Smooth muscle cell (in vitro differentiated cells): ENCODE results near the gene CASZ1. TPM values are rescaled to one million over a fixed set of nuclear protein-coding genes. Genes with fewer than 3 reads are reported as not detected.

Experiments used
- DNase-seq: peaks from one replicate; lab custom pipeline; 2025; ENCODE audit not compliant: unreplicated experiment; lab: John Stamatoyannopoulos, UW
- H2AFZ ChIP-seq: fragments of 200-600 bp; sonication (generic); 2 replicates; pipeline ENCODE4 v1.6.0; 2016; ENCODE audit warnings: antibody characterized with exemption, low read depth, mild to moderate bottlenecking
- H3F3A ChIP-seq: fragments of 200-600 bp; sonication (generic); 2 replicates; pipeline ENCODE4 v1.6.0; 2017; ENCODE audit warnings: antibody characterized with exemption, low read depth
- H3K27ac ChIP-seq: fragments of 200-600 bp; sonication (generic); 2 replicates; pipeline ENCODE4 v1.5.1; 2016; ENCODE audit warnings: low read depth, mild to moderate bottlenecking
- H3K27me3 ChIP-seq: fragments of 200-600 bp; sonication (generic); 2 replicates; pipeline ENCODE4 v1.6.1; 2016; ENCODE audit warnings: low read depth, mild to moderate bottlenecking
- H3K36me3 ChIP-seq: fragments of 200-600 bp; sonication (generic); 2 replicates; pipeline ENCODE4 v1.5.1; 2016; ENCODE audit warnings: low read depth
- H3K4me1 ChIP-seq: fragments of 200-600 bp; sonication (generic); 2 replicates; pipeline ENCODE4 v1.5.1; 2016; ENCODE audit warnings: low read depth
- H3K4me2 ChIP-seq: fragments of 200-600 bp; sonication (generic); 2 replicates; pipeline ENCODE4 v1.6.0; 2016; ENCODE audit warnings: mild to moderate bottlenecking
- H3K4me3 ChIP-seq: fragments of 200-600 bp; sonication (generic); 2 replicates; pipeline ENCODE4 v1.5.1; 2016; ENCODE audit warnings: mild to moderate bottlenecking
- H3K79me2 ChIP-seq: fragments of 200-600 bp; sonication (generic); 2 replicates; pipeline ENCODE4 v1.6.0; 2016; ENCODE audit warnings: low read depth, mild to moderate bottlenecking
- H3K9ac ChIP-seq: fragments of 200-600 bp; sonication (generic); 2 replicates; pipeline ENCODE4 v1.6.0; 2016; ENCODE audit warnings: low read depth
- H3K9me3 ChIP-seq: fragments of 200-600 bp; sonication (generic); replicated peaks from 2 replicates; pipeline ENCODE4 v1.5.1; 2016; ENCODE audit warnings: low read depth
- H4K20me1 ChIP-seq: fragments of 200-600 bp; sonication (generic); 2 replicates; pipeline ENCODE4 v1.6.0; 2016; ENCODE audit warnings: low read depth
- WGBS: methylation state at CpG from one replicate; pipeline ENCODE4 v1.1.7; 2016; ENCODE audit warnings: low lambda C conversion rate; 5-methylcytosine and 5-hydroxymethylcytosine counted together
- polyA plus RNA-seq: library from polyadenylated mRNA; unstranded; fragments of >200 nt; fragmentation: Nextera tagmentation; extraction: Ambion mirVana; gene quantifications from 2 replicates; pipeline ENCODE4 v1.2.1, GENCODE V29; 2016
- total RNA-seq: library from RNA; depleted of rRNA; stranded (reverse); fragments of >200 nt; gene quantifications from 2 replicates; pipeline ENCODE4 v1.2.3, GENCODE V29; 2014
- TF ChIP-seq, protein P1 (sequence below): fragments of 200-600 bp; sonication (generic); IDR thresholded peaks from 2 replicates; pipeline ENCODE4 v1.5.1; 2017; ENCODE audit warnings: borderline replicate concordance, mild to moderate bottlenecking, antibody characterized with exemption; ENCODE audit not compliant: insufficient read depth, poor library complexity, severe bottlenecking

The CASZ1 gene
- total and polyA plus RNA-seq, 2 experiments from 2014 or later: 0.70 to 1.9 TPM

- Histone ChIP-seq H3K4me3 (no peak overlapping the region), H3K4me2 (no peak overlapping the region), H3K27ac (no peak overlapping the region), H3K4me1 (no peaks in the 10 kb centered on the region), H4K20me1 (peaks cover 16% of the 10 kb centered on the region), H3F3A (no peaks in the 10 kb centered on the region), H3K36me3 (no peaks in the 10 kb centered on the region), H2AFZ (no peak overlapping the region), H3K9me3 (no peaks in the 10 kb centered on the region), H3K79me2 (no peaks in the 10 kb centered on the region), H3K27me3 (no peaks in the 10 kb centered on the region), H3K9ac (no peak overlapping the region)
- no peak for DNase-seq
- 96% methylated on average over 6 of the region's 6 CpGs for WGBS
- TF ChIP-seq, protein P1, sequence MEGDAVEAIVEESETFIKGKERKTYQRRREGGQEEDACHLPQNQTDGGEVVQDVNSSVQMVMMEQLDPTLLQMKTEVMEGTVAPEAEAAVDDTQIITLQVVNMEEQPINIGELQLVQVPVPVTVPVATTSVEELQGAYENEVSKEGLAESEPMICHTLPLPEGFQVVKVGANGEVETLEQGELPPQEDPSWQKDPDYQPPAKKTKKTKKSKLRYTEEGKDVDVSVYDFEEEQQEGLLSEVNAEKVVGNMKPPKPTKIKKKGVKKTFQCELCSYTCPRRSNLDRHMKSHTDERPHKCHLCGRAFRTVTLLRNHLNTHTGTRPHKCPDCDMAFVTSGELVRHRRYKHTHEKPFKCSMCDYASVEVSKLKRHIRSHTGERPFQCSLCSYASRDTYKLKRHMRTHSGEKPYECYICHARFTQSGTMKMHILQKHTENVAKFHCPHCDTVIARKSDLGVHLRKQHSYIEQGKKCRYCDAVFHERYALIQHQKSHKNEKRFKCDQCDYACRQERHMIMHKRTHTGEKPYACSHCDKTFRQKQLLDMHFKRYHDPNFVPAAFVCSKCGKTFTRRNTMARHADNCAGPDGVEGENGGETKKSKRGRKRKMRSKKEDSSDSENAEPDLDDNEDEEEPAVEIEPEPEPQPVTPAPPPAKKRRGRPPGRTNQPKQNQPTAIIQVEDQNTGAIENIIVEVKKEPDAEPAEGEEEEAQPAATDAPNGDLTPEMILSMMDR: no peak
Observed at GRCh38 chr1:10601342-10602070, 194.9 kb downstream of the CASZ1 start.

DNA sequence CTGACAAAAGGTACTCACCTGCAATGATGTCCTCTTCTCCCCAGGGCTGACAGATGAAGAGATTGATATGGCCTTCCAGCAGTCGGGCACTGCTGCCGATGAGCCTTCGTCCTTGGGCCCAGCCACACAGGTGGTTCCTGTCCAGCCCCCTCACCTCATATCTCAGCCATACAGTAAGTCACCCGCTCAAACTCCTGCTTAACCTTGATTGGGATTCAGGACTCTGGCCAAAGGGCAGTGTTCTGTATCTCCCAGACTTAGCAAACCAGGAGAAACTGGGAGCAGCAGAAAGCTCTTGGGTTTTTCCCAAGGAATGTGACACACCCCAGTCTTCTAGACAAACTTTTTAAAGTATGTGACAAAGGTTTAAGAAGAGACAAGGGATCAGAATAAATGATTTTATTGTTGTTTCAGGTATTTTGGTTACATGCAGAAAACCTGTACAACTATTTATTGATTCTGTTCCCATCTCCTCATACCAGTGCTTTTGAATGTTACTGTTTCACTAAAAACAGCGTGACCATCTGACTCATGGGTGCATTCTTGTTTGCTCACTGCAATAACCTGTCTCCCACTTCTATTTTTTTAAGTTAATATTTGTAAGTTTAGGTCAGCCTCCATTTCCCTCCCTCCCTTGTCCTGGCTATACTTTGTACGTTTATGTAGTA is 197.1 kb downstream of the CASZ1 start:
- DNase-seq: no peak
- no peak overlapping the region for H3K4me3 ChIP-seq
- H3K27me3 ChIP-seq: no peaks in the 10 kb centered on the region
- H3K9ac ChIP-seq: peak overlapping the region; percentile 49
- no peaks in the 10 kb centered on the region for H3K9me3 ChIP-seq
- no peaks in the 10 kb centered on the region for H3K36me3 ChIP-seq
- H3K27ac ChIP-seq: peak overlapping the region; percentile 87
- WGBS: 81% methylated on average over 6 of the region's 6 CpGs
- no peaks in the 10 kb centered on the region for H3F3A ChIP-seq
- no peaks in the 10 kb centered on the region for H3K79me2 ChIP-seq
- H3K4me1 ChIP-seq: no peaks in the 10 kb centered on the region
- peaks cover 32% of the 10 kb centered on the region for H4K20me1 ChIP-seq
- H3K4me2 ChIP-seq: no peak overlapping the region
- TF ChIP-seq, protein P1: no peak
- H2AFZ ChIP-seq: no peak overlapping the region

- Histone ChIP-seq H3K79me2 (no peaks in the 10 kb centered on the region), H4K20me1 (peaks cover 36% of the 10 kb centered on the region), H2AFZ (no peak overlapping the region), H3K4me2 (no peak overlapping the region), H3K27ac (no peak overlapping the region), H3F3A (no peaks in the 10 kb centered on the region), H3K4me3 (no peak overlapping the region), H3K27me3 (no peaks in the 10 kb centered on the region), H3K9ac (no peak overlapping the region), H3K36me3 (no peaks in the 10 kb centered on the region), H3K9me3 (no peaks in the 10 kb centered on the region), H3K4me1 (no peaks in the 10 kb centered on the region)
- TF ChIP-seq, protein P1: no peak
- WGBS: 98% methylated on average over 6 of the region's 6 CpGs
- no peak for DNase-seq
Observed at GRCh38 chr1:10598389-10598702, 198.1 kb downstream of the CASZ1 start.
